OCI-LY1 (cell line): Measurements from ENCODE around the gene CPOX.

ENCODE experiments used
- CTCF ChIP-seq: fragments of 200-600 bp; sonication (generic), shearing (Covaris generic); IDR thresholded peaks from 2 replicates; pipeline ENCODE4 v1.5.1; 2017; ENCODE audit warnings: mild to moderate bottlenecking, antibody characterized with exemption, low read length, moderate library complexity, mixed read lengths
- EZH2 ChIP-seq: fragments of 200-600 bp; sonication (generic), shearing (Covaris generic); IDR thresholded peaks from 2 replicates; pipeline ENCODE4 v1.8.0; 2017; ENCODE audit warnings: borderline replicate concordance, mixed run types, mild to moderate bottlenecking, antibody characterized with exemption, low read length, moderate library complexity, mixed read lengths

GRCh38 chr3:98553753-98554152 is 39.7 kb downstream of the CPOX start:
- TF ChIP-seq CTCF (no peak), EZH2 (no peak)
